HG03432 (cell line): ENCODE measurements around the gene NDFIP1.
"Not testable (repeated sequence)": the region's sequence is repeated elsewhere in the genome, so short reads cannot be mapped to it uniquely, and the experiment has no call there.

Experiments
- ATAC-seq: cut with Tn5 transposase; IDR thresholded peaks from one replicate; pipeline ENCODE4 v1.9.1; 2021; ENCODE audit warnings: mild to moderate bottlenecking, moderate library complexity; ENCODE audit not compliant: unreplicated experiment

The NDFIP1 gene

GRCh38 chr5:142108432-142109330 is at the start of gene NDFIP1:
NDFIP1 (plus strand) TSS chr5:142108779; CDS start chr5:142108975, 196 bp downstream.
- peak; percentile 98 for ATAC-seq

- ATAC-seq: no peak
These were observed 49.2 kb upstream of the NDFIP1 start for GRCh38 chr5:142059304-142059940.

- no peak for ATAC-seq
These were observed 45.2 kb upstream of the NDFIP1 start for GRCh38 chr5:142063376-142063775.

- ATAC-seq: no peak
These were observed 44.7 kb upstream of the NDFIP1 start for GRCh38 chr5:142063878-142064331.

GRCh38 chr5:142065273-142065672 is 43.3 kb upstream of the NDFIP1 start:
- no peak for ATAC-seq

GRCh38 chr5:142069606-142070399 is 38.8 kb upstream of the NDFIP1 start:
- no peak for ATAC-seq

- no peak for ATAC-seq
These were observed 37.8 kb upstream of the NDFIP1 start for GRCh38 chr5:142070734-142071133.

- no peak for ATAC-seq
These were observed 36.1 kb upstream of the NDFIP1 start for GRCh38 chr5:142072488-142072887.

GRCh38 chr5:142073362-142073988 is 35.1 kb upstream of the NDFIP1 start:
- ATAC-seq: no peak

GRCh38 chr5:142074006-142074405 is 34.6 kb upstream of the NDFIP1 start:
- no peak for ATAC-seq

GRCh38 chr5:142078221-142078620 is 30.4 kb upstream of the NDFIP1 start:
- no peak for ATAC-seq

GRCh38 chr5:142078706-142079105 is 29.9 kb upstream of the NDFIP1 start:
- ATAC-seq: no peak

GRCh38 chr5:142079306-142079721 is 29.3 kb upstream of the NDFIP1 start:
- no peak for ATAC-seq

- ATAC-seq: no peak
These were observed 28.3 kb upstream of the NDFIP1 start for GRCh38 chr5:142080248-142080647.

GRCh38 chr5:142082182-142082781 is 26.3 kb upstream of the NDFIP1 start:
- no peak for ATAC-seq

GRCh38 chr5:142086229-142086628 is 22.4 kb upstream of the NDFIP1 start:
- no peak for ATAC-seq

- ATAC-seq: no peak
These were observed 21.9 kb upstream of the NDFIP1 start for GRCh38 chr5:142086679-142087078.

- no peak for ATAC-seq
These were observed 20.5 kb upstream of the NDFIP1 start for GRCh38 chr5:142087920-142088679.

GRCh38 chr5:142088855-142089479 is 19.6 kb upstream of the NDFIP1 start:
- not testable (repeated sequence) for ATAC-seq
